Hematopoietic multipotent progenitor cell treated with erythropoietin and hydrocortisone succinate and interleukin-3 and kit ligand, for 6 days (in vitro differentiated cells): ENCODE data around the gene FKBP1C.
"Not testable (repeated sequence)": the region's sequence is repeated elsewhere in the genome, so short reads cannot be mapped to it uniquely, and the experiment has no call there.

Experiments used
- DNase-seq: peaks from one replicate; pipeline ENCODE4 v3.0.0-alpha.2; 2015

FKBP1C gene

DNA sequence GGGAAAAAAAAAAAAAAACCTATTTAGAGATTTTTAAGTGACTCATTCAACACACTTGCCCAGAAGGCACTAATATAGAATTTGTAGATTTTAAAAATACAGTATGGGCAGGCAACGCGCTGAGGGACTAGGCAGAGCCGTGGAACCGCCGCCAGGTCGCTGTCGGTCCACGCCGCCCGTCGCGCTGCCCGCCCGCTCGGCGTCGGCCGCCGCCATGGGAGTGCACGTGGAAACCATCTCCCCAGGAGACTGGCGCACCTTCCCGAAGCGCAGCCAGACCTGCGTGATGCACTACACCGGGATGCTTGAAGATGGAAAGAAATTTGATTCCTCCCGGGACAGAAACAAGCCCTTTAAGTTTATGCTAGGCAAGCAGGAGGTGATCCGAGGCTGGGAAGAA is at the start of gene FKBP1C:
Gene FKBP1C (plus strand): TSS at position 127 of the 400 bp plus-strand sequence.
- not testable (repeated sequence) for DNase-seq

DNA sequence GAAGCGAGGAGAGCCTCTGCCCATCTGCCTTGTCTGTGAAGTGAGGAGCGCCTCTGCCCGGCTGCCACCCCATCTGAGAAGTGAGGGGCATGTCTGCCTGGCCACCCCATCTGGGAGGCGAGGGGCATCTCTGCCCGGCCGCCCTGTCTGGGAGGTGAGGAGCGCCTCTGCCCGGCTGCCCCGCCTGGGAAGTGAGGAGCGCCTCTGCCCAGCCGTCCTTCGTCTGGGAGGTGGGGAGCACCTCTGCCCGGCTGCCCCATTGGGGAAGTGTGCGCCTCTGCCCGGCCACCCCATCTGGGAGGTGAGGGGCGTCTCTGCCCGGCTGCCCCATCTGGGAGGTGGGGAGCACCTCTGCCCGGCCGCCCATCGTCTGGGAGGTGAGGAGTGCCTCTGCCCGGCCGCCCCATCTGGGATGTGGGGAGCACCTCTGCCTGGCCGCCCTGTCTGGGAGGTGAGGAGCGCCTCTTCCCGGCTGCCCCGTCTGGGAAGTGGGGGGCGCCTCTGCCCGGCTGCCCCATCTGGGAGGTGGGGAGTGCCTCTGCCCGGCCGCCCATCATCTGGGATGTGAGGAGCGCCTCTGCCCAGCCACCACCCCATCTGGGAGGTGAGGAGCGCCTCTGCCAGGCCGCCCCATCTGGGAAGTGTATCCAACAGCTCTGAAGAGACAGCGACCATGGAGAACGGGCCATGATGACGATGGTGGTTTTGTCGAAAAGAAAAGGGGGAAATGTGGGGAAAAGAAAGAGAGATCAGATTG is 47.0 kb upstream of the FKBP1C start:
- DNase-seq: not testable (repeated sequence)

DNA sequence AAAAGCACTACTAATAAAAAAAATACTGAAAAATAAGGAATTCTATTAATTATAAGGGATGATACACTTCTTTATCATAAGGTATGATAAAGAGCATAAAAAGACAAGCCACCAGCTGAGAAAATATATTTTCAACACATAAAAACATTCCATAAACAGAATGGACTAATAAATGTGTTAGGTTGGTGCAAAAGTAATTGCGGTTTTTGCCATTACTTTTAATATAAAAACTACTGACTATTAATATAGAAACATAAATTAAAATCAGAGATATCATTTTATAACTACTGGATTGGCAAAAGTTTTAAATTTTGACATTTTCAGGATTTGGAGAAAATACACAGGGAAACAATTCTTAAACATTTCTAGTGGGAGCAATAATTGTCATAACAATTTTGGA is 37.1 kb upstream of the FKBP1C start:
- DNase-seq: no peak

DNA sequence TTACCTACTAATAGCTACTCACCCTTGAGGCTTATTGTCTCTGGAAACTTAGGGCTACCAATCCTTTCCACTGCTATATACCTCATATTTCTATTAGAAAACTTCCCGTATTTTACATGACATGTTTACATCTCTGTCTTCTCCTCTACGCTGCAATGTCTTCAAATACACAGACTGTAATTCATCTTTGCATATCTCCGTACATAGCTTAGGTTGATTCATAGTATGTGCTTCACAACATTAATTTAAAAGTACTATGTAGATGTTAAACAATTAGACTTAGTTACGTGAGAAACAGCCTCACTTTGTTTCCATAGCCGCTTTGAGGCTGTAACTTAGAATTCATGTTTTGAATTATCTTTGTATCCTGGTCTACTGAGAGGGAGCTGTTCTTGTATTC is 35.1 kb upstream of the FKBP1C start:
- DNase-seq: no peak

DNA sequence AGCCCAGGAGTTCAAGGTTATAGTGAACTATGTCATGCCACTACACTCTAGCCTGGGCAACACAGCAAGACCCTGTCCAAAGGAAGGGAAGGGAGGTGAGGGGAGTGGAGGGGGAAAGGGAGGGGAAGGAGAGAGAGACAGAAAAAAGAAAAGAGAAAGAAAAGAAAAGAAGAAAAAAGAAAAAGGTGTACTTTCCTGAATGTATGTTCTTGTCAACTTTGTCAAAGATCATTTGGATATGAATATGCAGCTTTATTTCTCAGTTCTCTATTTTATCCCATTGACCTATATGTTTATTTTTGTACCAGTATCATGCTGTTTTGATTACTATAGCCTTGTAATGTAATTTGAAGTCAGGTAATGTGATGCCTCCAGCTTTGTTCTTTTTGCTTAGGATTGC is 30.9 kb upstream of the FKBP1C start:
- DNase-seq: no peak

DNA sequence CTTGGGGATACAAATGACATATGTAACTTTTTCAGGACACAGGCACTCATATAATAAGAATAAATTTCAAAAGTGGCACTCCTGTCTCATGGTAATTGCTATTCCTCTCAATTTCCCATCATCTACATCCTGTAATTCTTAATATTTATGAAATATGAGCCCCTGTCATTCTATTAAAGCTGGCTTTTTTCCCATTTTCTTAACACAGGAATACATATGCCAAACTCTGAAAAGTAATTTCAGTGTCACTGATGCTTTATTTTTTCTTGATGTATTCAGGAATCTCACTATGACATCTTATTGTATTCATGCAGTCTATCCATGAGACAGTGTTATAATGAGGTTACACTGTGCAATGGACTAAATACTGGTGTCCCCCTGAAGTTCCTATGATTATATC is 24.3 kb upstream of the FKBP1C start:
- DNase-seq: no peak

DNA sequence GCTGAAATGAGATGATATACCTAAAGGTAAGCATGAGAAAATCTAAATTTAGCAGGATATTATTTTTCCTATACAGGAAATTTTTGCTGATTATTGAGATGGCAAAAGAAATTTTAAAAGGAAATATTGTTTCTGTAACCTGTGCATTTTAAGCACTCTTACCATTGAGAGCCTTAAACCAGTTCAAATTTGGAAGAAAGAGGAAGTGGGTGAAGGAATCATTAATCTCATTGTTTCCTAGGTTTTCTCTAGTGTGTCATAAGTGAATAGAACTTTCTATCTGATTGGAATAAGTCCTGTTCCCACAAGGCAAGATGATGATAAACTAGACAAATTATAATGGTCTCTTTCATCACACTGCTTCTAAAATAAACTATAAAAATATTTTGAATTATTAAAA is 22.4 kb upstream of the FKBP1C start:
- DNase-seq: no peak

DNA sequence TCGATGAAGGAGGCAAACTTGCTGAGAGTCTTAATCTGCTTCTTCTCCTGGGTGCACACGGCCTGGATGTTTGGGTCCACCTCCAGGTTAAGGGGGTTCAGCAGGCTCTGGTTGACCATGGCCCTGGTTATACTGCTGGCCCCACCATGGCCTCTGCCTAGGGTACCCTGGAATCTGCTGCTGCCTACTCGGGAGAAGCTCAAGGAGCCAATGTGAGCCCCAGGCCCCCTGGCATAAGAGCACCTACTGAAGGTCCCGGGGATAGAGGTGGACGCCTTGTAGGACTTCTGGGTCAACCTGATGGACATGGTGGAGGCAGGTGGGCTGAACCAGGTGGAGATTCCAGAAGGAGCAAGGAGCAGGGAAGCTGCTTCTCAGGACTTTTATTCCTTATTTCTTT is 17.9 kb upstream of the FKBP1C start:
- no peak for DNase-seq

DNA sequence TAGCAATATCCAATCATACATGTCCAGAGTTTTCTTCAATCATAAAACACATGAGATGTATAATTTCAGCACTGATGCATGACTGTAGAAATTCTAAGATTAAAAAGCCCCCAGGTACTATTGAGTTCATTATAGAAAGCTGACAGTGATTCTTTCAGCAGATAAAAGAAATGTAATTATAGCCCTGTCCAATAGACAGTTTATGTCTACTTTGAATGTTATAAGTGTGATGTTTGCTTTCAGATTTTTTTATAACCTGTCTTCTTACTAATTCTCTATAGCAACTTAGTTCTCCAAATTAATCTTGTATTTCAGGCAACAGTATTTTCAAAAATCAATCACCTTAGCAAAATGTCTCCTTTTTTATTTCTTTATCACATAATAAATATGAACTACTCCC is 13.5 kb upstream of the FKBP1C start:
- no peak for DNase-seq

DNA sequence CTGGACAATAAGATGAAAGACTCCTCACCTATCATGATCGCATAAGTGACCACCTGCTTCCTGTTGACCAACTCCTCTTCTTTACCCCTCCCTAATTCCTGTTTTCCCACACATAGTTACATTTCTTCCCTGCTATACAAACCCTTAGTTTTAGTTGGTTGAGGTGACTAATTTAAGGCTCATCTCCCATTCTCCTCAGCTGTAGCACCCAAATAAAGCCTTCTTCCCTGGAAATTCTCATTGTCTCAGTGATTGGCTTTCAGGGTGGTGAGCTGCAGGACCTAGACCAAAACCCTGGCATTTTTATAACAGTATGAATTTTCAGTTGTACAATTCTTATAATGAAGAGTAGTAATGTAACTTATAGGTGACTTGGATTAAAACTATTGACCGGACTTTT is 2.1 kb downstream of the FKBP1C start:
- no peak for DNase-seq

DNA sequence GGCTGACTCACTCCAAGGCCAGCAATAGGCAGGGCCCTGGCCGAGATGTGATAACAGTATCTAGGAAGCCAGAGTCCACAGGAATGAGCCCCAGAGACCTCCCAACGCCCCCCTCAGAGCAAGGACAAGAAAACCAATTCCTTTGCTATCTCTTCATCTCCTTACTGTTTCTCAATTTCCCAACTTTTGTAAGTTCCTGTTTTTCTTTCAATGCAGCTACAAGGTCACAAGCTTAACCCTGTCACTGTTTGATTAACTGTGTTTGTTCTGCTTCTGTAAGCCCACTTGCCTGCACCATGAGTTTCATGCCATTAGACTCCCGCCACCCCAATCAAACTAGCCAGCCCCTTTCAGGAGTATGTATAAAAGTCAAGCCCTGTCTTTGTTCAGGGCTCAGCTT is 3.5 kb downstream of the FKBP1C start:
- peak; percentile 45 for DNase-seq

DNA sequence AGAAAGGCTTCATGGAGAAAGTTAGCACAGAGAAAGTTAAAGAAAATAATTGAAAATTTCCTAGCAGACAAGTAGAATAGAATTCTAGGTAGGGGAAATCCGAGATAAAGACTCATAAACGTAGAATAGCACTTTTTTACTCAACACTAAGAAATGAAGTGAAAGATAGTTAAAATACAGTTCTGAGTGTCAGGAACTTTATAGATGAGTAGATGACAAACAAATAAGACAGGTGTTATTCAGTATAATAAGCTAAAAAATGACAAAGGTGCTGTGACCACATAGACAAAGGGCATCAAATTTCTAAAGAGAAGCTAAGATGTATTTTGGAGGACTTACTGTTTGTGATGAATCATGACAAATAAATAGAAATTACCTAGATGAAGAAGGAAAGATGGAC is 12.9 kb downstream of the FKBP1C start:
- no peak for DNase-seq

DNA sequence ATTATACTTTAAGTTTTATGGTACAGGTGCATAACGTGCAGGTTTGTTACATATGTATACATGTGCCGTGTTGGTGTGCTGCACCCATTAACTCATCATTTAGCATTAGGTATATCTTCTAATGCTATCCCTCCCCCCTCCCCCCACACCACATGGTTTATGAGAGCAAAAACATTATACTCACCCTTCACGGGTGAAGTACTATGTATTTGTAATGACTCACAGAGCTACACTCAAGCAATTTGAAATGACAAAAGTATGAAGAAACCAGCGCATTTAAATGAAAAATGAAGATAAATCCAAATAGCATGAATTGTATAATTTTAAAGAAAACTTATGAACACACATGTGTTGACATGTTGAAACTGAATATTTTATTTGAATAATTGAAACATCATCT is 14.7 kb downstream of the FKBP1C start:
- not testable (repeated sequence) for DNase-seq

DNA sequence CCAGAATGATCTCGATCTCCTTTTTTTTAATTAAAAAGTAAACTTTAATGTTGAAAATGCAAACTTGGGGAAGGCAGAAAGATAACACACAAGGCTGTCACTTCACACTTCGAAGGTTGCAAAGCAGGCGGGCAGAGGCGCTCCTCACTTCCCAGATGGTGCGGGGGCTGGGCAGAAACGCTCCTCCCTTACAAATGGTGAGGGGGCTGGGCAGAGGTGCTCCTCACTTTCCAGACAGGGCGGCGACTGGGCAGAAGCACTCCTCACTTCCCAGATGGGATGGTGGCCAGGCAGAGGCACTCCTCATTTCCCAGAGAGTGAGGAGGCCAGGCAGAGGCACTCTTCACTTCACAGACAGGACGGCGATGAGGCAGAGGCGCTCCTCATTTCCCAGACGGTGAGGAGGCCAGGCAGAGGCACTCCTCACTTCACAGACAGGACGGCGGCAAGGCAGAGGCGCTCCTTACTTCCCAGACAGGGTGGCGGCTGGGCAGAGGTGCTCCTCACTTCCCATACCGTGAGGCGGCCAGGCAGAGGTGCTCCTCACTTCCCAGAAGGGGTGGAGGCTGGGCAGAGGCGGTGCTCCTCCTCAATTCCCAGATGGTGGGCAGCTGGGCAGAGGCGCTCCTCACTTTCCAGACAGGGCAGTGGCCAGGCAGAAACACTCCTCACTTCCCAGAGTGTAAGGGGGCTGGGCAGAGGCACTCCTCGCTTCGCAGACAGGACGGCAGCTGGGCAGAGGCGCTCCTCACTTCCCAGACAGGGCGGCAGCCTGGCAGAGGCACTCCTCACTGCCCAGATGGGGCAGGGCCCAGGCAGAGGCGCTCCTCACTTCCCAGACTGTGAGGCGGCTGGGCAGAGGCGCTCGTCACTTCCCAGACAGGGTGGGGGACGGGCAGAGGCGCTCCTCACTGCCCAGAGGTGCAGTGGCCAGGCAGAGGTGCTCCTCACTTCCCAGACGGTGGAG is 16.9 kb downstream of the FKBP1C start:
- DNase-seq: not testable (repeated sequence)

DNA sequence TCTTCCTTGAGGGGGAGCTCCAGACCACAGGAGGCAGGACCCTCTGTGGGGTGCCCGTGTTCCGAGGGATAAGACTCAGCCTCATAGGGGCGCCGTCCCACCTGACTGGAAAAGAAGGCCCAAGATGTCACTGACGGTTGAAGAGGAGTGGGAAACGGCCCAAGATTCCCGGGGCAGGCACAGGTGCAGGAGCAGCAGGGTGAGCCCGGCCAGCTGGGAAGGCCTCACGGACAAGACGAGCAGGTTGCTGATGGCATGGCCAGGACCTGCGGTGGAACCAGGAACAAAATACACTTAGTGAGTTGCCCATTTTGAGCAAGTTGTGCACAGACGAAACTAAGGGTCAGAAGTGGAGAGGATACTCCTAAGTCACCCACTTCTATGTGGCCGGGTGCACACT is 18.8 kb downstream of the FKBP1C start:
- DNase-seq: not testable (repeated sequence)

DNA sequence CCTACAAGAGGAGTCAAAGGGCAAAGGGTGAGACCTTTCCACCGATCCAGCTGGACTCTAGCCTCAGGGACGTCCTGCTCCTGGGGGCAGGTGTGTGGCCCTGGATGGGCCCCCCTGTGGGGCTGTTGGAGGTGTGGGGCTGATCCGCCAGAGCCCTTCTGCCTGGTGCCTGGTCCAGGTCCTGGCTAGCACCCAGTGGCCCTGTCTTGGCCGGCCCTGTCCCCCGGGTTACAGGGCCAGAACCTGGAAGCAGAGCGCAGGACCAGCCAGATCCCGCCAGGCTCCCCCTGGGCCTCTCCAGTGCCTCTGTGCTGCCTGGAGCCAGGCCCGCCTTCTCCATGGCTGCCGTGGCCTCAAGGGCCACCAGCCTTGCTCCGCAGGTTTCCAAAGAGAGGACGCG is 19.2 kb downstream of the FKBP1C start:
- DNase-seq: not testable (repeated sequence)

DNA sequence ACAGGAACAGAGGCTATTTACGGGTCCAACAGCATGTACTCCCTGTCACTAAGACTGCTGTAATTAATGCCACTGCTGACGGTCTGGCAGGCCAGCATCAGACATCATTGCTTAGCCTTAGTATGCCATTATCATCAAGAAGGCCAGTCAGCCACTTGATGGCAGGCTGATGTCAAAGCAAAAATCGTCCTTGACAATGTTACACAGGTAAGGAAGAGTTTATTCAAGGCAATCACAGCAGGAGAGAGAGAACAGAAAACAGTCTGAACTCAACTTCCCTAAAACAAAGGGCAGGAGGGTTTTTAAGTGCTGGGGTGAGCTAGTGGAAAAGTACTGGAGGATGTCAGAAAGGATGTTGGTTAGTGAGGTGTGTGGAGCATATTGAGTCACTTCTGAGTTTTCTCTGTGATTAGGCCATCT is 25.1 kb downstream of the FKBP1C start:
- DNase-seq: no peak

DNA sequence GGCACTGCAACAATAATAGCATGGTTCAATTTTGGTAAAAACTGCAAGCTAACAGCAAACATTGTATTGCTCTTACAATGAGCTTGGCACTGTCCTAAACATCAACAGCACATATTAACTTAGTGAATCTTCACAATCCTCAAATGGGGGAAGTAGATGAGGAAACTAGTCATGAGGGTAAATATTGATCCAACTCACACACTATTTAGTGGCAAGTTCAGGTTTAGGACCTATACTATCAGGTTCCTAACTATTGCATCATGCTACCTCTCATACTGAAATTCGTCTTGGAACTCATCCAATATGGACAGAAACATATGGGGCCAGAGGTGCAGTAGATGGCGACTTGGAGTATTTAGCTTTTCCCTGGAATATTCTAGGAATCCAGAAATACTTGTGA is 34.2 kb downstream of the FKBP1C start:
- no peak for DNase-seq

DNA sequence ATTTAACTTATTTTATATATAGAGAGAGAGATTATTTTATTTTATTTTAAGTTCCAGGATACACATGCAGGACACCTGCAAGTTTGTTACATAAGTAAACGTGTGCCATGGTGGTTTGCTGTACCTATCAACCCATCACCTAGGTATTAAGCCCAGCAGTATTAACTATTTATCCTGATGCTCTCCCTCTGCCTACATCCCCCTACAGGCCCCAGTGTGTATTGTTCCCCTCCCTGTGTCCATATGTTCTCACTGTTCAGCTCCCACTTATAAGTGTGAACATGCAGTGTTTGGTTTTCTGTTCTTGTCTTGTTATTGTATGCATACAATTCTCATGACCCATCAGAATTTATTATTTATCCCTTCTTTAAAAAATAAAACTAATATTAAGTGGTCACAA is 34.6 kb downstream of the FKBP1C start:
- DNase-seq: peak; percentile 1

DNA sequence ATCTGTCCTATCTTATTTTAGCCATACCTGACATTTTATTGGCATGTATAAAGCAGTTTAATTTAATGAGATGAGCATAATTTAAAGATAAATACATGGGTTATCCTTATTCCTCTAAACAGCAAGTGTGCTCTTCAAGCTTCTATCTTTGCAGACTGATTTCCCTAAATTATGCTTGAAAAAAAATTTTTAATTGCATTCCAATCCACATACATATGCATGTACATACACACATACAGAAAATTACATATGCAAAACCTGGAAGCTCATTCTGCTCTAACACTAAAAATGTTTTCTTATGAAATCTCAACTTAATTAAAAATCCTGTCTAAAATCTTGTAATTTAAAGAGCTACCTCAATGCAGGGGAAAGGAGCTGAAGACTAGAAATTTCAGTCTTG is 35.3 kb downstream of the FKBP1C start:
- no peak for DNase-seq

DNA sequence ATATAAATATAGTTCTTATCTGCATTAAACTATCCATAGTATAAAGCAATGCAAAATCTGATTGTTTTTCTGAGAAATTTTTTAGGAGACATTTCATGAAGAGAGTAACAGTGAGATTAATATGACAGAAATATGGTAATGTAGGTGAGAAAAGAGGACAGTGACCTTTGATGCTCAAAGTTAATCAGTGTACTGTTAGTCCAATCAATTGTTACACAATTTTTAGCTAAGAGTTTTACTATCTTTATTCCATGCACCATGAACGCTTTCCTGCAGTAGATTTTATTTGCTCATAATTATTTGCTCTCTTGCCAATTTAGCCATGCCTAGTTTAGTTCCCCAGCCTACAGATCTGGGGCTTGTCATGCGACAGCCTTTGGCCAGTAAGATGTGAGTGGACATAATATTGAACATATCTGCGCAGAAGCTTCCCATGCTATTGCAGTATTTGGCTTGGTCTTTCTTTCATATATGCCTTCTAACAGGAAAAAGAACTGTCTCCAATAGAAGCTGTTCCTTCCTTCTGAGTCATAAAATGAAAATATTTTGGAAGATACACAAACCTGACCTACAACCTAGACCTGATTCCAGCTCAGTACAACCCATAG is 38.7 kb downstream of the FKBP1C start:
- DNase-seq: no peak

DNA sequence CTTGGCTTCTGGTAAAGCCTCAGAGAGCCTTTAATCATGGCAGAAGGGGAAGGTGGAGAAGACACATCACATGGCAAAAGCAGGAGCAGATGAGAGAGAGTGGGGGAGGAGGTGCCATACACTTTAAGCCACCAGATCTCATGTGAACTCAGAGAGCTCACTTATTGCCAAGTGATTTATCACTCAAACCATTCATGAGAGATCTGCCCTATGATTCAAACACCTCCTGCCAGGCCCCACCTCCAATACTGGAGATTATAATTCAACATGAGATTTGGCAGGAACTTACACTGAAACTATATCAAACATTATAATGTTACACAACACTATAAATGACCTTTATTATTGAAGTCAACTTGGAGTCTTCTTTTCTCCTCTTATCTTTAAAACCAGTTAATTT is 47.9 kb downstream of the FKBP1C start:
- DNase-seq: no peak

DNA sequence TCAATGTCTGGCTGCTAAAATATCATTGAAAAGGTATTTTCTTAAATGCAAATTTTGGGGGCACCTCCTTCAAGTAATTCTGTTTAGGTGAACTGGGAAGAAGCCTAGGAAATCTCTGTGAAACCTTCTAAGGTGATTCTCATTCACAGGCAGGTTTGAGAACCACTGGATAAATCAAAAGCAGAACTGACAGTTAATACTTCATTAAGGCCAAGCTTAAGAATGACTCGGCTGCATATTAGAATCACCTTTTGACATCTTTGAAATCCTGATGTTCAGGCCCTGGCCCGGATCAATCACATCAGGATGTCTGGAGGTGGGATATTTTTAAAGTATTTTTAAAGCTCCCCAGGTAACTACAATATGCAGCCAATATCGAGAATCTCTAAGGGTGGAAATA is 50.6 kb downstream of the FKBP1C start:
- DNase-seq: no peak
